Activated CD4-positive, alpha-beta T cell treated with anti-CD3 and anti-CD28 coated beads for 24 hours (primary cell): ENCODE results near the gene SLC5A5.

Experiments used
- DNase-seq, 2 donors: peaks; one replicate each; pipeline ENCODE4 v3.0.0-alpha.2; 2020; ENCODE audit warnings: low read depth in 2 of 2

The SLC5A5 gene

GRCh38 chr19:17871878-17872250 is at the start of gene SLC5A5:
SLC5A5 (plus strand) TSS chr19:17871945; CDS start chr19:17872320, 375 bp downstream.
- DNase-seq, result no peak

GRCh38 chr19:17824339-17824738 is 47.4 kb upstream of the SLC5A5 start:
- DNase-seq, result no peak

- DNase-seq, result no peak
Observed at GRCh38 chr19:17826508-17827056, 45.2 kb upstream of the SLC5A5 start.

- no peak for DNase-seq
Observed at GRCh38 chr19:17829855-17830566, 41.7 kb upstream of the SLC5A5 start.

GRCh38 chr19:17830567-17831418 is 41.0 kb upstream of the SLC5A5 start:
- DNase-seq, result peak; percentile 43 to 47

GRCh38 chr19:17831419-17831888 is 40.3 kb upstream of the SLC5A5 start:
- no peak for DNase-seq

- DNase-seq, result no peak
Observed at GRCh38 chr19:17832443-17833208, 39.1 kb upstream of the SLC5A5 start.

- DNase-seq, result no peak
Observed at GRCh38 chr19:17834350-17835181, 37.2 kb upstream of the SLC5A5 start.

- DNase-seq, result no peak
Observed at GRCh38 chr19:17835182-17836006, 36.4 kb upstream of the SLC5A5 start.

- DNase-seq, result no peak
Observed at GRCh38 chr19:17836530-17836929, 35.2 kb upstream of the SLC5A5 start.

GRCh38 chr19:17837972-17838371 is 33.8 kb upstream of the SLC5A5 start:
- no peak for DNase-seq

GRCh38 chr19:17840019-17840418 is 31.7 kb upstream of the SLC5A5 start:
- DNase-seq, result no peak

- DNase-seq, result no peak
Observed at GRCh38 chr19:17841371-17841809, 30.4 kb upstream of the SLC5A5 start.

- peak; percentile 65 to 70 for DNase-seq
Observed at GRCh38 chr19:17841810-17842662, 29.7 kb upstream of the SLC5A5 start.

GRCh38 chr19:17842663-17843291 is 29.0 kb upstream of the SLC5A5 start:
- DNase-seq, result no peak

GRCh38 chr19:17843292-17843827 is 28.4 kb upstream of the SLC5A5 start:
- no peak for DNase-seq

GRCh38 chr19:17843908-17844490 is 27.7 kb upstream of the SLC5A5 start:
- no peak for DNase-seq

- DNase-seq, result no peak
Observed at GRCh38 chr19:17846146-17846545, 25.6 kb upstream of the SLC5A5 start.
